HG02840 (cell line): Measurements from ENCODE around the gene RNASE4.
"Not testable (repeated sequence)": the region's sequence is repeated elsewhere in the genome, so short reads cannot be mapped to it uniquely, and the experiment has no call there.

ENCODE experiments used
- ATAC-seq: cut with Tn5 transposase; IDR thresholded peaks from one replicate; pipeline ENCODE4 v1.9.1; 2021; ENCODE audit warnings: mild to moderate bottlenecking, moderate library complexity, moderate number of reproducible peaks; ENCODE audit not compliant: unreplicated experiment, low FRiP score

Gene RNASE4

DNA sequence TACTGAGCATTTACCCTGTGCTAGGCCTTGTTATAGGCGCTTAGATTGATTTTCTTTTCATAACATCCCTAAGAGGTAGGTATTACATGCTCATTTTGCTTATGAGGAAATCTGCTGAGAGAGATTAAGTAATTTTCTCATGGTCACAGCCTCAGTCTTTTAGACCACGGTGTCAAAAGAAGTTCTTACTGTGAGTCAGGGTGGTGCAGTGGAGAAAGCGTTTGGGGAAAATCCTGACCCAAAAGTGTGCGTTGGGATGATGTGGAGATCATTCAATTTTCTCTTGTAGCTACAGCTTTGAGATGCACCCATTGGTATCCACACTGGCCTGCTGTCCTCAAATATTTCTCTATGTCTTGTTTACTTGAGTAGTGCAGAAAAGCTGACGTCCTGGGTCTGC, 12.4 kb downstream of the RNASE4 start:
- ATAC-seq: no peak

DNA sequence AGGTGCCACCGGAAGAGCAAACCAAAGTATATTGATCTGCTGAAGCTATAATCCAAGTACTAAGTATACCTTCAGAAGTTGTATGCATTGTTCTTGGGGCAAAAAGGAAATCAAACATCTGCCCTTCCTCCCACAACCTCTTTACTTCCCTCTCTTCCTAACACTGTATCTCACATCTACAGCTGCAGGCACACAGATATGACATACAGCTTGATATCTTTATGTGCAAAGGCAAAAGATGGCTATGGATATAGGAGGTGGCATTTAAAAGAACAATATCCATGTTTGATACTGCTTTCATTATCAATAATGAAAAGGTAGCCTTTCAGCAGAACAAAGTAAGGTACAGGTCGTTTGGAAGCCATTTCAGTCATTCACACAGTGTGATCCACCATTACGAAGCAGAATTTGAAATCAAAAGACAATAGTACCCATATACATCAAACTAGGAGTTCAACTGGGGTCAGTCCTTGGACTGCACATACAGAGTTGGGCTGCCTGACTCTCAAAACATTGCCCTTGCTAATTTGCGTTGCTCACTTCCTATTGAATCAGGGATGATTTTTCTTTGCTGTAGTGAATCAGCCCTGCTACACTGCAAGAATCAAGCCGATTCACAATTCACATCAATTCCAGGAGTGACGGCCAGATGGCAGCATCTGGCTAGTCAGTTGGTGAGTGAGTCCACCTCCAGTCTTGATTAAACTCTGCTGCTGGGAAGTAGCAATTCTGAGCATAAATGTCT, 13.1 kb downstream of the RNASE4 start:
- no peak for ATAC-seq

DNA sequence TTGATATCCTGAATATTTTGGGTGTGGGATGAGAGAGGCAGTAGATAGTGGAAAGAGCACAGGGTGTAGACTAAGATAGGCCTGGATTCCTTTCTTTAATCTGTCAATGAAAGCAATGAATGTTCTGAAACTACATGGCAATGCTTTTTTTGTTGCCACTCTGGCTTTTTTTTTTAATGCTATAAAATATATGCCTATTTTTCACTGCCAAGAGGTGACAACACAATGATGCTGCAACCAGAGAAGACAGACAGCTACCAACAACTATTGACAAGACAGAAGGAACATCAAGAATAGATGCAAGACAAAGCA, 13.6 kb downstream of the RNASE4 start:
- no peak for ATAC-seq

DNA sequence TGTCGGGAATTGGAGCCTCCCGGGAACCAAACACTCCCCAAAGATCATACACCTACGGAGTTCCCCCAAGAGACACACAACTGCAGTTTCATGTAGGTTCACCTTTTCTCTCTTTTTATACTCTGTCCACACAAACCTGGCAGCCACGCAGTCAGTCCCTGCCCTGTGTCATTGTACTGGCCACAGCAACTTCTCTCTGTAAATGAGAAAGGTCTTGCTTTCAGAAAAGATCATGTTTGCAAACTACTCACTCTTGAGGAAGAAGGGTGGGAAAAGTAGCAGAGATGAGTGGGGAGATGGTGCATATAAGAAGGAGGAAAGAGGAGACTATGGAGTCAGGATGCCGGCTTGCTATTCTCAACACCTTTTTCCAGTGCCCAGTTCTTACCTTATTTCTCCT, 14.6 kb downstream of the RNASE4 start:
- ATAC-seq: no peak

DNA sequence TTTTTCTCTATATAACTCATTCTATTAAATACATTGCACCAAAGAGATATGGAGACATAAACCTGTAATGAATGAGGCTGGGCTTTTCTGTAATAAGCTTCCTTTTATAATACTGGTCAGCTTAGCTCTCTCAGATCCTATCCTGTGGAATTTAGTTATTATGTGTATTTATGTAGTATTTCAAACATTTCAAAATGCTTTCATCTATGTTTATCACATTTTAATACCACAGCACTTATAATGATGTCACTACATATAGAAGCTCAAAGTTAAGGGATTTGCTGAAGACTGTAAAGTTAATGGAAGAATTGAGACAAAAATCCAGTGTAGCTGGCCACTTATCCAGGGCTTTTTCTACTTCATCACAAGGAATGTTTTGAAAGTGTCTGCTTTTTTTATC, 15.6 kb downstream of the RNASE4 start:
- ATAC-seq: no peak

DNA sequence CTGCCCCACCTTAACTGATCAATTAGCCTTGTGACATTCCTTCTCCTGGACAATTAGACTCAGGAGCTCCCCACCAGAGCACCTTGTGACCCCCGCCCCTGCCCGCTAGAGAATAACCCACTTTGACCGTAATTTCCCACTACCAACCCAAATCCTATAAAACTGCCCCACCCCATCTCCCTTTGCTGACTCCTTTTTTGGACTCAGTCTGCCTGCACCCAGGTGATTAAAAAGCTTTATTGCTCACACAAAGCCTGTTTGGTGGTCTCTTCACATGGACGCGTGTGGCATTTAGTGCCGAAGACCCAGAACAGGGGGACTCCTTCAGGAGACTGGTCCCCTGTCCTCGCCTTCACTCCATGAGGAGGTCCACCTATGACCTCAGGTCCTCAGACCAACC, 16.6 kb downstream of the RNASE4 start:
- not testable (repeated sequence) for ATAC-seq

DNA sequence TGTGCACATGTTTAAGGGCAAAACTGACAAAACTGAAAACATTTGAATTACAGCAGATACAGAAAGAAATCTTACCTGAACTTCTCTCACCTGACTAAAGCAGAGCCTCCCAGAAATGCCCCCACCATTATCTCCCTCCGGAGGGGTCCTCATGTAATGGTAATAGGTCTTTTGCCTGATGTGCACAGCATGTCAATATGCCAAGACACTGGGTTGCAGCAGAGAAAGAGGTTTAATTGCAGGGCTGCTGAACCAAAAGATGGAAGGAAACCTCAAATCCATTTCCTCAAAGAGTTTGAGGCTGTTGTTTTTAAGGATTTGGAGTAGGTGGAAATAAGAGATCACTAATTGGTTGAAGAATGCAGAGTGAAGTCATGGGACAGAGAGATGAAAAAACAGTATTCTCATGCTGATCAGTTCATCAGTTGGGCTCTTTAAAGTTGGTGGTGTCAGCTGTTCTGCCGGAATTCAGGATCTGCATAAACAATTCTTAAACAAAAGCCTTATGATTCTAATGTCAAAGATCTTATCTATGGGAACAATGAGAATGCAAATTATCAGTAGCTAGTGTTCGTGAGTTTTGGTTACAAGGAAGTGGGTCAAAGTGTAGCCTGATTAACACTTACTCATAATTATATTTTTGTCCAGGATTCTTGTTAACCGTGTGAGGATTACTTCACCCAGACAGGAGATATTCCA, 22.4 kb downstream of the RNASE4 start:
- ATAC-seq: no peak

DNA sequence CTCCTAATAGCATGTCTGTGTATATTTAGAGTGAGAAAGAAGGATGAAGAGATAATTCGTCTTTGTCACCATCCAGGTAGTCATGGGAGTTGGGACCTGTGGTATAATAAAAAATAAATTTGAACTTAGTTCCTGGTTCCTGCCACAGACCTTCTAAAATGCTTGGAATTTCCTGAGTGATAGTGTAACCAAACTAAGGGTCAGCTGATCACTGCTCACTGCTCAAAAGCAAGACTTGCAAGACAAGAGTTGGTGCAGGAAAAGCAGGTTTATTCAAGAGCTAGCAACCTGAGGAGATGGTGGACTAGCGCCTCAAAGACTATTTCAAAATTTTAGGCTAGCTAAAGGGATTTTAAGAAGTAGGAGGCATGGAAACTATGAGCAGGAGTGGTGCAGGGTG, 23.3 kb downstream of the RNASE4 start:
- no peak for ATAC-seq

DNA sequence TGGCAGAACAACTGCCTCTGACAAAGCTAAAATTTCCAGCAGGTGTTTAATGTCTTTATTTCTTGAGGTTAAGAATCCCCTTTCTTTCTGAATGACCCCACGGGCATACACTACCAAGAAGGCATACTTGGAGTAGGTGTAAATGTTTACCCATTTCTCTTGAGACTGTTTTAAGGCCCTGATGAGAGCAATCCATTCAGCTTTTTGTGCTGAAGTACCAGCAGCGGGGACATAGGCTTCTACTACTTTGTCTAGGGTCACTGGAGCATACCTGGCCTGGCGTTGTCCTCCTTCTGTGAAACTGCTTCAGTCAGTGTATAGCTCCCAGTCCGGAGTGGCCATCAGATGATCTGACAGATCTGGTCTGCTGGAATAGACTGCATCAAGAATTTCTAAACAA, 26.9 kb downstream of the RNASE4 start:
- no peak for ATAC-seq

DNA sequence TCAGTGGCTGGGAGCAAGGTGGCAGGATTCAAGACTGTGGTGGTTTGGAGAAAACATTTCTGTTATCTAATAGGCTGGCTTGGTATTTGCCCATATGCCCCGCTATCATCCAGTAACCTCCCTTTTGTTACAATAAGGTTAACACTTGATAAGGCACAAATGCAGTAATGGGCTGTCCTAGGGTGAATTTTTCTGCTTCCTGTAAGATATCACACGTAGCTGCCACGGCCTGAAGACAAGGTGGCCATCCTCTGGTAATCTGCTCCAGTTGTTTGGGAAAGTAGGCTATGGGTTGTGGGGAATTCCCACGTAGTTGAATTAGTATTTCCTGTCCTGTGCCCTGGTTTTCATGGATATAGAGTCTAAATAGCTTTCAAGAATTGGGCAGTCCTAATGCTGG, 27.3 kb downstream of the RNASE4 start:
- ATAC-seq: no peak

DNA sequence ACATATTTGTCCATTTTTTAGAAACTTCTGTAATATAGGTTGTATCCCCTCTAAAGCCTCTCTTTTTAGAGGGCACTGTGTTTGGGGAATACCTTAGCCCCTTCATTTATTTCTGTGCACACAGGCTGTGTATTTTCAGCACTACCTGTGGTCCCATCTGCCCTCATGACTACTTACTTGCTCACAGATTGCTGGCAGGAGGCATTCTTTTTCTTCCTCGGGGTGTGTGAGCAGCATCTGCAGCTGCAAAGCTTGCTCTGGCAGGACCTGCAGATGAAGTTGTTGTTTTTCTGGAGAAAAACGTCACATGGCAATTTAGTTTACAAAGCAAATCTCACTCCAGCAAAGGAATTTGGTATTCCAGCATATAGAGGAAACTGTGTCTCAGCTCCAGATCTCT, 28.5 kb downstream of the RNASE4 start:
- no peak for ATAC-seq

DNA sequence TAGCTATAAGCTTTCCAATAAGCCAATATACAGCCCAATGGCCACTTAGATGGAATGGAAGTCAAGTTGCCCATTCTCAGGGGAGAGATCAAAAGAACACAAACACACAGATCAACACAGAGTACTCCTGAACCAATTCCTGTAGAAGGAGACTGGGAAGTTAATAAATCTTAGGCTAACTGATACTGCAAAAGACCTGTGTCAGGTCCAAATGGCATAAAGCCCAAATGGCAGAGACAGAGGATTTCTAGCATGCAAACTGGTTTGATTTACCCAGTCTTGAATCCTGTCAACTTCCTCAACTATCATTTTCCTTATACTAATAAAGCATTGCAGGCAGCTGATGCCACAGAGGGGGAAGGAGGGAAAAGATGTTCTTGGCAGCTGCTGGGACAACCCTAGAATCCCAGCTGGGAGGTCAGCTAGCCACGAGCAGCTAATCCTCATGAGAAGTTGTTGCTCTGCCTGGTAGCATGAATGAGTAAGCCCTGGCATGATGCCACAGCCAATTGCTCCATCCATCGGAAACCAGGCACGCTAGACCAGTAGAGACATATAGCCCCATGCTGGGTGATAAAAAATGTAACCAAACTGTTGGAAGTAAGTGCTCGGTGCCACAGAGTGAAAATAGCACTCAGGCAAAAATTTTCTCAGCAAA, 30.4 kb downstream of the RNASE4 start:
- no peak for ATAC-seq

DNA sequence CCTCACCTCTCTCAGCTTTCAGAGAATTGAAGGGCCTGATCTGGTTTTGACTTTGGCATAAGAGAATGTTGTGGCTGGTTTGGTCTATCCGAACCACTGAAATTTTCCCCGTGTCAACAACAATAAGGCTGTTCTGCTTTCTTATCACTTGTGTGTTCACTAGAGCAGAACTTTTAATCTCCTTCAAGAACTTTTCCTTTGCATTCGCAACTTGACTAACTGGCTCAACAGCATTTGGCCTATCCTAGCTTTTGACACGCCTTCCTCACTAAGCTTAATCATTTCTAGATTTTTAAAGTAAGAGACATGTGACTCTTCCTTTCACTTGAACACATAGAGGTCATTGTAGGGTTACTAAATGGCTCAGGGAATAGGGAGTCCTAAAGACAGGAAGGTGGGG, 35.4 kb downstream of the RNASE4 start:
- no peak for ATAC-seq

DNA sequence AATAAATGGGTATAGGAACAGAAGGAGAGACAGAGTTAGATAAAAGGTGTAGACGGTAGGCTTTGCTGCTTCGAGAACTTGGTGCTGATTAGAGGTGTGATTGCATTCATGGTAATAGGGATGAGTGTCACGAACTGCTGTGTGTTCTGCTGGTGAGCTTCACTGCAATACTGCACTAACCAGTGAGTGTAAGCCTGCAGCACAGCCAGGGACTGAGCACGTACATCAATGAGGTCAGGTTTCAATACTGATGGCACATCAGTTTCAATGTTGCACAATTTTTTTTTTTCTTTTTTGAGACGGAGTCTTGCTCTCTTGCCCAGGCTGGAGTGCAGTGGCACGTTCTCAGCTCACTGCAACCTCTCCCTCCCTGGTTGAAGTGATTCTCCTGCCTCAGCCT, 36.4 kb downstream of the RNASE4 start:
- no peak for ATAC-seq

DNA sequence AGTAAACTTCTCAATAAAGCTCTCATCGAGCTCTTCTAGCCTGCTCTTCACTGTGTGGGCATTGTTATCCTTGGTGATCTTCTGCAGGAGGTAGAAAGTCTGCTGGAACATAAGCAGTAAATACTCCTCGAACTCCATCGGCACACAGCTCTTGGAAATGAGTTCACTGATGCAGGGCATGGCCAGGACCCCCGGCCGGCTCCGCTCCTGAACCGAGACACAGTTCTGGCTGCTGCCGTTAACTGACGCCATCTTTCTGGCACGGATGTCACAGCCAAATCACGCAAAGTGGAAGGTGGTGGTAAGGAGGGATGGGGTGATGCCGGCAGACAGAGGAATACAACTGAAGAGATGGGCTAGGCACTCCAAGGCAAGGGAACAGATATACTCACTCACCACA, 37.7 kb downstream of the RNASE4 start:
- ATAC-seq: no peak

DNA sequence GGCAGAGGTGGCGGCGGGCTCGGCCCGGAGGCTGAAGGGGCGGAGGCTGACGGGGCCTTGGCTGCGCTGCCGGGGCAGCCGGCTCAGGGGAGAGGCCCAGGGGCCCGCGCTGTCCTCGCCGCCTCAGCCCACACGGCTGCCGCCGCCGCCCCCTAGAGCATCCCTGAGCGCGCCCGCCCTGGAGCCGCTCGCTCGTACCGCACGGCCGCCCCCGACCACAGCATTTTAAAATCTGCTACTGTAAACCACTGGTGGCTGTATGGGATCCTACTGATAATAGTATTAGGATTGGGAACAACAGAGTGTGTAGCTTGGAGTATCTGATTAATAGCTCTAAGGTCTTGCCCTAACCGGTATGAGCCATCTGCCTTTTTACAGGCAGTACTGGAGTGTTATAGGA, 39.1 kb downstream of the RNASE4 start:
- no peak for ATAC-seq

DNA sequence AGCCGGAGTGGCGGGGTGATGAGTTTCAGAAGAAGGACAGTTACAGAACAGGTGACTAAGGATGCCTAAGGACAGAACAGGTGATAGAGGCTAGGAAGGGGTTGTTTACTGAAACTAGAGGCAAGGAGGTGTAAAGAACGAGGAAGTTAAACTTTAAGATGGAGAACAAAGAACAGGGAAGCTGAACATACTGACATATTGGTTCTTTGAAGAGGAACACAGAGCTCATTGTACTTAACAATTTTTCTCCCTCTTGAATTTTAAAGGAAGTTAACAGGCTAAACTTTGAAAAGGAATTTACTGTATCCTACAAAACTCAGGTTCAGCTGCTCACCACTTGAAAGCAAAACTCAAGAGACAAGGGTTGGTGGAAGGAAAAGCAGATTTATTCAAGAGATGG, 41.8 kb downstream of the RNASE4 start:
- not testable (repeated sequence) for ATAC-seq

DNA sequence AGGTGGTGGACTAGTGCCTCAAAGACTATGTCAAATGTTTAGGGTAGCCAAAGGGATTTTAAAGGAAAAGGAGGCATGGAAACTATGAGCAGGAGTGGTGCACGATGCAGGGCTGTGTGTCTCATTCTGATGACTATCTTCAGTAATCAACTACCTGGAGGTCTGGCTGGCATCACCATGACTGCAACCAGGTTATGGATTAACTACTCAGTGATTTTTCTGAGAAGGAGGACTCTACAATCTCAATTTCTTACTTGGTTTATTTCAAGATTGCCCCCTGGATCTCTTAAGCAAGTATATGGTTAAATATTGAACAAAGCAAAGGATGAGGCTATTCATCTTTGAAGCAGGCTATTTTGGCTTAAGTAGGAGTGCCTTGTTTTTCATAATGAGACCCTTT, 42.2 kb downstream of the RNASE4 start:
- no peak for ATAC-seq

DNA sequence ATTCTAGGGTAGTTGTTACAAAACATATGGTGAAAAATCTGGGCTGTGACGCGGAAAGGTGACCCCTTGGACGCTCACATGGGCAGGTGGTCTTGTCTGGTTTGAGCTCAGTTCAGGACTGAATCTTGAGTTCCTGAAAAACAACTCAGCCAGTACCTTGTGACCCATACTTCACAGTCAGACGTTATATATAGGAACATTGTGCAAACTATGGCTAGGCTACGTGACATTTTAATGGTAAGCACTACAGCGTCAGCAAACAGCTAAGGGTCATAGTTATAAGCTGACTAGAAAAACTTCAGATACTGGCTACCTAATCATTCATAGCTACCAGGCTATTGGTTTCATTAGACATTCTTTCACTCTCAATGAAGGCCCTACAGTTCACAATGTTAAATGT, 46.5 kb downstream of the RNASE4 start:
- no peak for ATAC-seq

DNA sequence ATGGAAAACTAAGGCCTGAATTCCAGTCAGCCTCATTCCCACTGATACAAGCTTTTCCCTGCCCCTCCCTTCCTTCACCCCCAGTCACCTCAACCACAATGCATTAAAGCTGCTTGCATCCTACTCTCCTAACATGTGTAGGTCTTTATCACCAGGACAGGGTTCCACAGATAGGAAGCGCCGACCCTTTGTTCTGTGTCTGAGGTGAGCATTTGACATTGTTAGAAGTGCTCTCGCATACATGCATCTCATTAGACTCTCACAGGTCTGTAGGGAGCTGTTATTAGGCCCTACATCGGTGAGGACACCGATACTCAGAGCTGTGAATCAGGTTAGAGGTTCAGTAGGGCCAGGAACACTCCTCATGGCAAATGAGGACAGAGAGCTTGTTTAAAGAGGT, 48.1 kb downstream of the RNASE4 start:
- no peak for ATAC-seq

DNA sequence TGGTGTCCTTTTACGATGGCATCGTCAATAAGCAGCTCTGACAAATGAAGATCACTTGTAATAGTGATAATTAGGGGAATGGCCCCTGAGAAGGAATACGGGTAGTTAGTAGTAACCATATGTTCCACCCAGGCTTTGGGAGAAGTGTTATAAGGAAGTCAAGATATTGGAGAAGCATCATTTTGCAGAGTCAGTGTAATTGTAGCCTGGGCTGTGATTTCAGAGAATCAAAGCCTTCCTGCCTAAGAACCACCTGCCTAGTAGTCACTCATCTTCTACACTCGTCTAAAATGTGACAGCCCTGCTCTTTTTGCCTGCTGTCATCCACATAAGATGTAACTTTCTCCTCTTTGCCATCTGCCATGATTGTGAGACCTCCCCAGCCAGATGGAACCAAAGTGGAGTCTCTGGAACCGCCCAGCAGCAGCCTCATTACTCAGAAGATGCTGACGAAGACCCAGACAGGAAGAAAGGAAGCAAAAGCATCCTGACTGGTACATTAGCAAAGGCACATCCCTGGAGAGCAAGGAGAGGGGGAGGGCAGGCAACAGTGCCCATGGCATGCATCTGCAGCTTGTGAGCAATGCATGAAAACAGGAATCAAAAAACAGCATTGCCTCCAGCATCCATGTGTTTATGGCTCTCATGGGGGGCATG, 48.7 kb downstream of the RNASE4 start:
- no peak for ATAC-seq
